NB4 (cell line): ENCODE results near the gene RBM6.

Source experiments
- MYC ChIP-seq: IDR thresholded peaks from 2 replicates; pipeline ENCODE4 v1.6.1; 2011; ENCODE audit warnings: low read depth, low read length
- POLR2A ChIP-seq: IDR thresholded peaks from 2 replicates; pipeline ENCODE4 v1.6.1; 2011; ENCODE audit warnings: mild to moderate bottlenecking; ENCODE audit not compliant: insufficient read length; ENCODE audit errors: extremely low read depth
- TF ChIP-seq, protein P1 (sequence below): IDR thresholded peaks from one replicate; pipeline ENCODE4 v1.5.1; 2012; ENCODE audit warnings: low read depth, low read length

DNA sequence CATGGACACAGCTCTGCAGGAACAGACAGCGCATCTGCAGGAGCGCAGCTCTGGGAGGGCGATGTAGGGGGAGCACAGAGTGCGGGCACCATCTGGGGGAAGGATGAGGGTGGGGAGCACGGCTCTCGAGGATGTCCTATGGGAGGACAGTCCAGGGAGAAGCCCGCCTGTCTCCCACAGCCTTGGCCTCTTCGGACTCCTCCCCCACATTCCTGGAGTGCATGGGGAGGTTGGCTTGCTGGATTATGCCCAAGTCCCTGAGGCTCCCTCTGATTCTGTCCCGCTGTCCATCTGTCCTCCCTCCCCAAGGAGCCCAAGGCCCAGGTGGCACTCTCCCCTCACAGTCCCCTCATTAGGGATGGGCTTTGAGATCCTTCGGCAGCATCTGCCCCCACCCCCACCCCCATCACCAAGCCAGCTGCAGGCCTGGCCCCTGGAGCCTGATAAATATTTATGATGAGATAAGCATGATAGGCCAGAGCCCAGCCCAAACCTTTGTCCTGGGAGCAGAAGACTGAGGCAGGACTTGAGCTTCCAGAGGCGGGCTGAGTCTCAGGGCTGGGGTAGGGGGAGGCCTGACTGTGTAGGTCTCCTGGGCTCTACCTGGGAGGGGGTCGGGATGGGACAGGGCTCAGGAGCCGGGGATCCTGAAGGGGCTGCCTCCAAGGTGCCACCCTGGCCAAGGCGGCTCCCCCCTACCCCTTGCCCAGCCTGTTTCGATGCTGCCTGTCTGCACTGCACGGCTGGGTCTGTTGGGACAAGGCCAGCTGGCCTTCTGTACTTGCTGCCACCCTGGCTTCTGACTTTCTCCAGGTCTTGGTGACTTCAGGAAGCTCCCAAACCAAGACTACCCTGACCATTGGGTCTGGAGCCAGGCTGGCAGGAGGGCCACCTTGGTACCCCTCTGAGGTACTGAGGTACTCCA is 186.6 kb downstream of the RBM6 start:
- TF ChIP-seq, protein P1, sequence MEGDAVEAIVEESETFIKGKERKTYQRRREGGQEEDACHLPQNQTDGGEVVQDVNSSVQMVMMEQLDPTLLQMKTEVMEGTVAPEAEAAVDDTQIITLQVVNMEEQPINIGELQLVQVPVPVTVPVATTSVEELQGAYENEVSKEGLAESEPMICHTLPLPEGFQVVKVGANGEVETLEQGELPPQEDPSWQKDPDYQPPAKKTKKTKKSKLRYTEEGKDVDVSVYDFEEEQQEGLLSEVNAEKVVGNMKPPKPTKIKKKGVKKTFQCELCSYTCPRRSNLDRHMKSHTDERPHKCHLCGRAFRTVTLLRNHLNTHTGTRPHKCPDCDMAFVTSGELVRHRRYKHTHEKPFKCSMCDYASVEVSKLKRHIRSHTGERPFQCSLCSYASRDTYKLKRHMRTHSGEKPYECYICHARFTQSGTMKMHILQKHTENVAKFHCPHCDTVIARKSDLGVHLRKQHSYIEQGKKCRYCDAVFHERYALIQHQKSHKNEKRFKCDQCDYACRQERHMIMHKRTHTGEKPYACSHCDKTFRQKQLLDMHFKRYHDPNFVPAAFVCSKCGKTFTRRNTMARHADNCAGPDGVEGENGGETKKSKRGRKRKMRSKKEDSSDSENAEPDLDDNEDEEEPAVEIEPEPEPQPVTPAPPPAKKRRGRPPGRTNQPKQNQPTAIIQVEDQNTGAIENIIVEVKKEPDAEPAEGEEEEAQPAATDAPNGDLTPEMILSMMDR: no peak
- TF ChIP-seq MYC (no peak), POLR2A (no peak)
